ENCODE data around the gene RALGDS. TPM values are rescaled to one million over a fixed set of nuclear protein-coding genes. Genes with fewer than 3 reads are reported as not detected.
A peak's percentile ranks its signal among the peaks of the same experiment; 100 is the strongest.

RALGDS gene
- total and polyA plus RNA-seq, 5 experiments from 2014 or later = 14.1 to 99.9 (median 35.5) TPM

DNA sequence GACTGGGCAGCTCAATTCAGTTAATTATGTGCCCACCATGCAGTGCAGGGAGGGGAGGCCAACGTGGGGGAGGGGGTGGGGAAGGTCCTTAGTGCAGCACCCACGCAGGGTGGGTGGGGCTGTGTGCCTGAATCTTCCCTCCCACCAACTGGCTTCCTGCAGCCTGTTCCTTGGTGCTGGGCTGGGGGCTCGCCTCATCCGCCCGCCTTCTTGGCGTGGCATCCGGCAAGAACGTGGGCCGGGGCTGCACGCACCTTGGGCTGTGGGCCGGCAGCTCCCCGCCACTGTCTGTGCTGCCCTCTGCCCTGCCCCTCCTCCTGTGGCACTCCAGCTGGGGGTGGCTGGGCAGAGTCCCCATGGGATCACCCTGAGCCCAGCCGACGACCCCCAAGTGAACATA is 19.6 kb upstream of the RALGDS start:
- ATAC-seq = no peak
- Mint-ChIP-seq H3K27ac (peak overlapping the region in 6 of 10 donors; percentile 31 to 98 (median 96)), H3K9me3 (no peaks in the 10 kb centered on the region), H3K4me3 (no peak overlapping the region), H3K4me1 (peaks cover 34 to 71% (median 55%) of the 10 kb centered on the region in 4 donors), H3K27me3 (no peaks in the 10 kb centered on the region), H3K36me3 (peaks cover 0 to 2% (median 0%) of the 10 kb centered on the region in 3 donors)
- POLR2A ChIA-PET = interaction anchor here (1.0 kb wide), 1 partner anchor 9 kb away, joined by 4 read pairs; no protein-coding TSS in a partner anchor
- no peak for DNase-seq

DNA sequence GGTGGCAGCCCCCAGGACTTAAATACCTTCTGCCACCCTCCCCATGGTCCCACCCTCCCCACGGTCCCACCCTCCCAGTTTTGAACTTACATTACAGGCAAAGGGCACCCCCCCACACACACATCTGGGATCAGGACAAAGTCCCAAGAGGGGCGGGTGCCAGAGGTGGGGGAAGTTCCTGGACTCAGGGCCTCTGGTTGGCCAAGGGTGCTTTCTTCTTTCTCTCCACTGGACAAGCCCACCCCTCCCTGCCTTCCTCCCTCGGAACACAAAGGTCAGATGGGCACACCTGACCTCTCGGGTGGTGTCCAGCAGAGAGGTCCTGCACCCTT is 19.1 kb upstream of the RALGDS start:
- Mint-ChIP-seq H3K27me3 (no peaks in the 10 kb centered on the region), H3K27ac (peak overlapping the region in 7 of 10 donors; percentile 6 to 98 (median 34)), H3K36me3 (peaks cover 0 to 2% (median 0%) of the 10 kb centered on the region in 3 donors), H3K4me1 (peaks cover 37 to 71% (median 54%) of the 10 kb centered on the region in 4 donors), H3K9me3 (no peaks in the 10 kb centered on the region), H3K4me3 (no peak overlapping the region)
- ATAC-seq = no peak
- POLR2A ChIA-PET = interaction anchor here (1.0 kb wide), 1 partner anchor 8 kb away, joined by 4 read pairs; no protein-coding TSS in a partner anchor
- DNase-seq = no peak

DNA sequence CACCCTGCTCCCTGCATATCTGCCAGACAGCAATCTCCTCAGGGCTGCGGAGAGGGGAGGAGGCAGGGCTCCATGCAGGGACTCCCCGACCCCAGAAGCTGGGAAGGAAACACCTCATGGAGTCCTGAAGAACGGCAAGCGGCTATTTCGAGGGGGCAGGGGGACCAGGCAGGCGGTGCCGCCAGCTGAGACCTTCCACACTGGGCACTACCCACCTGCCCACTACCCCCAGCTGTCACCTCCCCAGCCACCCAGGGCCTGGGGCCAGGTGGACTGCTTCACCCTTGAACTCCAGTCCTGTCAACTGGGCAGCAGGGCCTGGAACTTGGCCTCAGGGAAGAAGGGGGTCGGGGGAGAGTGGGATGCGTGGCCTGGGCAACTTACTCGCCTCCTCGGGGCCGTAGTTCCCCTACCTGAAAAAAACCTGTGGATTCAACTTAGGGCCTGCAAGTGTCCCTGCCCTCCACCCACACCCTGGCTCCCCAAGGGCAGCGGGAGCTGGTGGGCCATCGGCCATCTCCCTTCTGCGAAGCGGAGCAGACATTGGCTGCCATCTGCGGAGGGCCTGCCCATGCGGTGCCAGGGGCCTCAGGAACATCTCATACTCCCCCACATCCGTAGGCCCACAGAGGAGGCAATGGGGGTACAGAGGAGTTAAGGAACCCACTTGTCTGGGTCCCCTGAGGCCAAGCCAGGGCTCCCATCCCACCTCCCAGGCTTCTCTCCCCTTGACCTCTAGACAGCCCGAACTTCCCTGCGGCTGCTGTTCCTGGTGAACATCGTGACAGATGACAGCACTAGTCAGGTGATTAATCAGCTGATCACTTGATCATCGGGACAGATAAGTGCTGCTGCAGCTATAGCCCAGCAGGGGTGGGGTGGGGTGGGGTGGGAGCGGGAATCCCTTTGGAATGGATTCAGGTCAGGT is 18.5 kb upstream of the RALGDS start:
- POLR2A ChIA-PET = no interaction called here
- no peaks in the 10 kb centered on the region for H3K27me3 Mint-ChIP-seq
- H3K27ac Mint-ChIP-seq = peak overlapping the region in 8 of 10 donors; percentile 28 to 100 (median 76)
- H3K4me3 Mint-ChIP-seq = no peak overlapping the region
- peaks cover 38 to 71% (median 54%) of the 10 kb centered on the region in 4 donors for H3K4me1 Mint-ChIP-seq
- H3K9me3 Mint-ChIP-seq = no peaks in the 10 kb centered on the region
- peak in 1 of 10 donors; percentile 45 for DNase-seq
- H3K36me3 Mint-ChIP-seq = peaks cover 0 to 2% (median 0%) of the 10 kb centered on the region in 3 donors
- ATAC-seq = no peak

DNA sequence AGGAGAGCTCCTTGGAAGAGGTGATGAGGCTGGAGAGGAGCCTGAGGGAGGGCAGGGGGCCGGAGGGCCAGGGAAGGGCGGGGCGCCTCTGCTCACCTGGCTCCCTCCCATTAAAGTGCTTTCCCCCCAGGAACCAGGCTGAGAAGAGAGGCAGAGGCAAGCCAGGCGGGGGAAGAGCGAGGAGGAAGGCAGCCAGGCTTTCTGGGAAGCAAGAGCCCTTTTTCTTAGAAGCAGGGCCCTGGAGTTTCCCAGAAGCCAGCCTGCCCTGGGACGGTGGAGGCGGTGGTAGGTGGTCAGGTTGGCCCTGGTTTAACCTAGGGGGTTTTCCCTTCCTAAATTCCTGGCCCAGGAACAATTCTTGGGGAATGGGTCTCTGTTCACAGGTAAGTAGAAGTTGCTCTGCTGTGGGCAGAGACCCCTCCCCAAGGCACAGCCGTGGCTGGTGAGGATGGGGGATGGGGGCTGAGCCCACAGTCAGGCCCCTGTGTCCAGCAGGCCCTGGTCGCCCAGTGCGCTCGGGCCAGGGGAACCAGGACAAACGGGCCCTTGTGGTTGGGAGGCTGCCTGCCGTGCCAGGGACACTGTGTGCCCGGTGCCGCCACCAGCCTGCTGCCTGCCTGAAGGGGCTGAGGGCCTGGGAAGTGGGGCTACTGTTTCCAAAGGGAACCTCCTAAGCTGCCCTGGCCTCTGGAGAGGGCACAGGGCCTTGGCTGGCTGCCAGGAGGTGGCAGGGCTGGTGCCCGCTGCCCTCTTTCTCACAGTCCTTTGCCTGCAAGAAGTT is 16.6 kb upstream of the RALGDS start:
- Mint-ChIP-seq H3K4me1 (peaks cover 41 to 71% (median 55%) of the 10 kb centered on the region in 4 donors), H3K9me3 (no peaks in the 10 kb centered on the region), H3K27me3 (no peaks in the 10 kb centered on the region), H3K4me3 (no peak overlapping the region), H3K36me3 (peaks cover 0 to 2% (median 0%) of the 10 kb centered on the region in 3 donors), H3K27ac (peak overlapping the region; percentile 79 to 100 (median 100))
- POLR2A ChIA-PET = interaction anchor here (0.6 to 7.3 kb wide), 2 partner anchors 10 to 15 kb away, joined by 3 to 43 read pairs; no protein-coding TSS in a partner anchor
- ATAC-seq (no peak), DNase-seq (peak in 1 of 10 donors; percentile 54)

DNA sequence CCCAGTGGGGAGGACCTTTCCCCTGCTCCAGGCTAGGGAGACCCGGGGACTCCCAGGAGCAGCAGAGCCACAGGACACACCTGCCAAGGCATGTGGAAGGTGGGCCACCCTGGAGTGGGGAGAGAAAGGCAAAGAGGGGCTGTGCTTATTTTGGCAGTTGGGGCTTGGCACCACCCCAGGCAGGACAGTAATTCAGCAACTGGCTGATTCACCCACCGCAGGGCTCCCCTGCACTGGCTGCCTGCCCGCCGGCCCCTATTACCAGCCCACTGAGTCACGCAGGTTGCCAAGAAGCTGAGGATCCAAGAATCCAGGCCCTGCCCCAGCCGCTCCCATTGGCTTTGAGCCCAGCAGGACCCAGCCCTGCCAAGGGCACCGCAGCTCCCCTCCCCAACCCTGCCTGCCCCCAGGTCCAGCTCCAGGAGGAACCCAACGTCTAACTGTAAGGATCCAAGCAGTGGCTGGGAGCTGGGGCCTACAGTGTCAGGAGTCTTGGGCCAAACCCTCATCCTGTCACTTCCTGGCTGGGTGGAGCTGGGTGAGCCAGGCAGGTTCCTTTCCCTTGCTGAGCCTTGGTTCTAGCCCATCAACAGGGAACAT is 14.2 kb upstream of the RALGDS start:
- ATAC-seq = no peak
- H3K27me3 Mint-ChIP-seq = no peaks in the 10 kb centered on the region
- peak overlapping the region; percentile 100 for H3K27ac Mint-ChIP-seq
- POLR2A ChIA-PET = interaction anchor here (0.6 to 7.3 kb wide), 5 partner anchors 9 to 1600 kb away, joined by 3 to 43 read pairs (median 3); no protein-coding TSS in a partner anchor
- H3K9me3 Mint-ChIP-seq = no peaks in the 10 kb centered on the region
- peaks cover 0 to 2% (median 0%) of the 10 kb centered on the region in 3 donors for H3K36me3 Mint-ChIP-seq
- peak in 1 of 10 donors; percentile 48 for DNase-seq
- peaks cover 37 to 69% (median 59%) of the 10 kb centered on the region in 4 donors for H3K4me1 Mint-ChIP-seq
- H3K4me3 Mint-ChIP-seq = peak overlapping the region in 6 of 10 donors; percentile 34 to 83 (median 56)

DNA sequence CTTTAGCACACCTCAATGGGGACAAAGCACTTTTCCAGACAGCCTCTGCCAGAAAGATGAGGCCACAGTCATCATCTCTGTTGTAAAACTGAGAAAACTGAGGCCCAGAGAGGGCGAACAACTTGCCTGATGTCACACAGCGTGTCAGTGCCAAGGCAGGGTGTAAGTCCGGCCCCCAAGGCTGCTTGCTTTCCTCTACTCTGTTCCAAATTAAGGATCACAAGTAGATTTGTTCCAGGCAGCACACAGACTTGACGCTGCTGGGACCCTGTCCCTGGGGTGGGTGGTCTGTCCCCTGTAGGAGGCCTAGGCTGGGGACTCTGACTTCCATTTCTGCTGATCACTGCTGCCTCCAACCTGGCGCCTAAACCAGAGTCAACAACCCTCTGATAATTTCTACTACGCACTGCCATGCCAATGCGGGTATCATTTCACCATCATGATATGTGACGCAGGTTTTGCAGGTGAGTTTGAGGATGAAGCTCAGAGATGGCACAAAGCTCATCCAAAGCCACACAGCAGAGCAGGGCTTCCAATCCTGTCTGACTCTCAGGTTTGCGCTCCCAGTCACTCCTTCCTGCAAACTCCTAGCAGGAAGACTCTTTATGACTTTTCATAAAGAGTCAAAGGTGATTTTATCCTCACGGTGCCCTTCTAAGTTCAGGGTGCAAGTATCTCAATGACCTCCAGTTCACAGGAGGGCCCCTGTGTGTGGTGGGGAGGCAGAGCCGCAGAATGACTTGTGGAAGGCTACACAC is 13.5 kb upstream of the RALGDS start:
- H3K4me3 Mint-ChIP-seq = peak overlapping the region in 9 of 10 donors; percentile 81 to 92 (median 86)
- no peaks in the 10 kb centered on the region for H3K9me3 Mint-ChIP-seq
- peaks cover 37 to 72% (median 60%) of the 10 kb centered on the region in 4 donors for H3K4me1 Mint-ChIP-seq
- peaks cover 0 to 2% (median 0%) of the 10 kb centered on the region in 3 donors for H3K36me3 Mint-ChIP-seq
- H3K27ac Mint-ChIP-seq = peak overlapping the region; percentile 100
- no peaks in the 10 kb centered on the region for H3K27me3 Mint-ChIP-seq
- ATAC-seq (no peak), DNase-seq (no peak)
- POLR2A ChIA-PET = interaction anchor here (0.9 to 7.3 kb wide), 9 partner anchors 9 to 213 kb away, joined by 3 to 99 read pairs (median 9); partner anchors contain the start of genes GTF3C5, MED22, RALGDS and RPL7A

DNA sequence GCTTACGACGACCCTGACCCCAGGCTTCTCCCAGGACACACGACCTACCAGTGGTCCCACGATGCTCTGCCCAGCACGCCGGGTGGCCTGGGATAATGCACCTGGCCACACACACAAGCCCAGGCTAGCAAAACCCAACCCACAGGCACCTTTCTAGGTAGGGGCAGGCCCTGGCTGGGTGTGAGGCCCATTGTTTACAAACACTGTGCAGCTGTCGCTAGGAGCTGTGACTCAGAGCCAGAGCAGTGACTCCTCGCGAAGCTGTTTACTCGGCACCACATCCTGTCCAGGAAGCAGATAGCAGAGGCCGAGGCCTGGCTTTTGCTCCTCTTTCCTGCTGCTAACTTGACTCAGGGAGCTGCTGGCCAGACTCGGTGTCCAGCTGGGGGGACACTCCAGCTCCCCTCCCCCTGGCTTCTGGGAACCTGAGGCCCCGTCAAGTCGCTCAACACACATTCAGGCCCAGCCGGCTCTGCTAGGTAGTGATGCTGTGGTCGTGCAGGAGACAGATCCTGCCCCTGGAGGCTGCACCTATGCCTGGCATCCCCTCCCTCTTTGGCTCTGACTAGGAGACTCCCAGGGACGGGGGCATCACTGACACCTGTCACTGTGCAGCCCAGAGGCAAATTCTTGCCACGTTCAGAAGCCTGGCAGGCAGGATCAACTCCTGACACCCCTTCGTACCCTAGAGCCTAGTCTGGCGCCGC is 12.8 kb upstream of the RALGDS start:
- peak; percentile 80 to 87 for ATAC-seq
- H3K9me3 Mint-ChIP-seq = no peaks in the 10 kb centered on the region
- H3K36me3 Mint-ChIP-seq = peaks cover 0 to under 1% (median 0%) of the 10 kb centered on the region in 3 donors
- peak overlapping the region; percentile 61 to 92 (median 86) for H3K4me3 Mint-ChIP-seq
- peak overlapping the region; percentile 100 for H3K27ac Mint-ChIP-seq
- H3K4me1 Mint-ChIP-seq = peaks cover 35 to 72% (median 61%) of the 10 kb centered on the region in 4 donors
- H3K27me3 Mint-ChIP-seq = no peaks in the 10 kb centered on the region
- POLR2A ChIA-PET = interaction anchor here (0.6 to 7.3 kb wide), 13 partner anchors 9 to 376 kb away, joined by 3 to 99 read pairs (median 4); partner anchors contain the start of genes GTF3C5, MED22, RALGDS and RPL7A
- DNase-seq = peak; percentile 65 to 96 (median 89)

DNA sequence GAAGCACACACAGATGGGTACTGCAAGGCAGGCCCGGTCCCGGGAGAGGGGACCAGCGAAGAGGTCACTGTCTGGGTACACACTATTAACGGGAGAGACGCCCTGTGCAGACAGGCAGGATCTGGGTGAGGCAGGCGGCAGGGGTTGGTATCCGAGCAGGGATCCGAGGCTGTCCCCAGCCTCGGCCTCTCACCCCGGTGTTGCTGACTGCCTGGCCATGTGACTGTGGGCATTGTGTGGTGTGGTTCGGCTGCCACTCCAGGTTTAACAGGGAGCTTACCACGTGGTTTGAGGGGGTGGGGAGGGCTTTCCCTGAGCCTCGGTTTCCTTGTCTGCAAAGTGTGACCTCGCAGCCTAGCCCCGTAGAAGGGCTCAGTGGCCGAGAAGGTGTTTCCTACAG is 11.1 kb upstream of the RALGDS start:
- peaks cover 41 to 83% (median 75%) of the 10 kb centered on the region in 4 donors for H3K4me1 Mint-ChIP-seq
- DNase-seq = no peak
- POLR2A ChIA-PET = interaction anchor here (0.6 to 7.3 kb wide), 7 partner anchors 9 to 744 kb away, joined by 3 to 99 read pairs (median 9); partner anchors contain the start of gene RALGDS

DNA sequence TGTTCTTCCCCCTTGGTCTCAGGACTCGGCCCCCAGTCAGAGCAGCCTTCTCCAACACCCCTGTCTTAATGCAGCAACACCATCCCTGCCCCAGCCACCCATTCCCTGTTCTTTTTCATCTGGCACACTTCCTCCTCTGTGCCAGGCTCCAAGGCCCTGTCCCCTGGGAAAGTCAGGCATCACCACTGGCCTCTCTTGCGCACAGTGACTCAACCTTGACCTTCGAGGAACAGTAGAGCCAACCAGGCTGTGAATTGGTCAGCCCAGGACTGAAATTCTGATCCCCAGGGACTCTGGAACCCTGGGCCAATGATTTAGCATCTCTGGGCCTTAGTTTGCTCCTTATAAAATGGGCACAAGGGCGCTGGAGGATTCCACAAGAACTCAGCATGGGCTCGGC is 10.5 kb upstream of the RALGDS start:
- no peaks in the 10 kb centered on the region for H3K9me3 Mint-ChIP-seq
- no peaks in the 10 kb centered on the region for H3K27me3 Mint-ChIP-seq
- H3K4me3 Mint-ChIP-seq = peak overlapping the region; percentile 25 to 90 (median 74)
- DNase-seq (no peak), ATAC-seq (no peak)
- peaks cover 0 to 2% (median under 1%) of the 10 kb centered on the region in 3 donors for H3K36me3 Mint-ChIP-seq
- H3K27ac Mint-ChIP-seq = peak overlapping the region; percentile 100
- POLR2A ChIA-PET = interaction anchor here (1.1 to 7.3 kb wide), 5 partner anchors 9 to 101 kb away, joined by 4 to 99 read pairs (median 7); partner anchors contain the start of gene RALGDS
- H3K4me1 Mint-ChIP-seq = peaks cover 41 to 84% (median 81%) of the 10 kb centered on the region in 4 donors

More for the DNA sequence above, 11.1 kb upstream of the RALGDS start:
- peak overlapping the region; percentile 100 for H3K27ac Mint-ChIP-seq
- H3K4me3 Mint-ChIP-seq = peak overlapping the region; percentile 25 to 90 (median 60)
- H3K36me3 Mint-ChIP-seq = peaks cover 0 to 2% (median 0%) of the 10 kb centered on the region in 3 donors
- no peaks in the 10 kb centered on the region for H3K9me3 Mint-ChIP-seq
- ATAC-seq = no peak
- H3K27me3 Mint-ChIP-seq = no peaks in the 10 kb centered on the region

DNA sequence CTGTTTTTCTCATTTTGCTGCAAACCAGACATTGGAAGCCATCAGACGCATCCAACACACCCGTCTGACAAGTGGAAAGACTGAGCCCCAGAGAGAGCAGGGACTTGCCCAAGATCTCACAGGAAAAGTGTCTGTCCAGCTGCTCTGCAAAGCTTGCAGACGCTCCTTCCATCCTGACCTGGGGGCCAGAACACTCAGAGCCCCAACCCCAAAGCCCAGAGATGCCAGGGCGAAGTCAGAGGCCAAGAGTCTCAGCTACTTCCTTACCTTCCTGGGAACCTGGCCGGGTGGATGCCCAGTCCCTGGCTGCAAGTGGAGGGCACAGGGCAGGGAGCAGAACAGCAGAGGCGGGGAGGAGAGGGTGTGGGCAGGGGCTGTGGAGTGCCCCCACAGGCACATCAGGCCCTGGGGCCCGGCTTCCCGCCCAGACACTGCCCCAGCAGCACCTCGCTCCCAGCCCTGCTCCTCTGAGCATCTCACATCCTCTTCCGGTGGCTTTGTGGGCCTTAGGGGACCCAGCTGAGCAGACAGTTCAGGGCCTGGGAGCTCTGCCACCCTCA is 9.7 kb upstream of the RALGDS start:
- Mint-ChIP-seq H3K4me1 (peaks cover 43 to 86% (median 83%) of the 10 kb centered on the region in 4 donors), H3K27ac (peak overlapping the region; percentile 100), H3K27me3 (no peaks in the 10 kb centered on the region), H3K9me3 (no peaks in the 10 kb centered on the region), H3K36me3 (peaks cover 0 to 2% (median 2%) of the 10 kb centered on the region in 3 donors), H3K4me3 (peak overlapping the region; percentile 76 to 90 (median 84))
- DNase-seq (peak in 9 of 10 donors; percentile 37 to 82 (median 68)), ATAC-seq (peak; percentile 35 to 46)
- POLR2A ChIA-PET = interaction anchor here (1.1 to 7.3 kb wide), 5 partner anchors 10 to 101 kb away, joined by 3 to 99 read pairs (median 7); partner anchors contain the start of gene RALGDS
